ENCODE measurements around the gene SREBF1. TPM values are rescaled to one million over a fixed set of nuclear protein-coding genes. Genes with fewer than 3 reads are reported as not detected.

SREBF1 gene
- polyA plus RNA-seq, 1 of the 3 experiments (the other 2 are of a cell fraction): 20.4 TPM

DNA sequence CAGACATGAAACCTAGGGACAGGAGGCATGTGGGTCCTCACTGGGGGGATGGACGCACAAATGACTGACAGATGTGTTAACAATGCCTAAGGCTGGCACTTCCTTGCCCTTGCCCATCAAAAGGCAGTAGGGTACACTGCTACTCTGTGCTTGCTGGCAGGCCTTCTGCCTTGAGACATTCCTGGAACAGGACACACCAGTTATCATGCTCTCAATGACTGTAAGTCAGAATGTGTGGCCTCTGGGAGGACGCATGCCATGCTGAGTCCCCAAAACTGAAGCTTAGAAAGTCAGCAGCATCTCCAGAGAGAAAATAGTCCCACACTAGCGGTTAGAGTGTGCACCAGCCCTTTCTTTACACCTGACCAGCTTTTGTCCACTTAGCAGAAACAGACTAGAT is 16.1 kb upstream of the SREBF1 start (continued):
- TF ChIP-seq ELF1 (IDR thresholded peaks at IDR 0.05): no peak

DNA sequence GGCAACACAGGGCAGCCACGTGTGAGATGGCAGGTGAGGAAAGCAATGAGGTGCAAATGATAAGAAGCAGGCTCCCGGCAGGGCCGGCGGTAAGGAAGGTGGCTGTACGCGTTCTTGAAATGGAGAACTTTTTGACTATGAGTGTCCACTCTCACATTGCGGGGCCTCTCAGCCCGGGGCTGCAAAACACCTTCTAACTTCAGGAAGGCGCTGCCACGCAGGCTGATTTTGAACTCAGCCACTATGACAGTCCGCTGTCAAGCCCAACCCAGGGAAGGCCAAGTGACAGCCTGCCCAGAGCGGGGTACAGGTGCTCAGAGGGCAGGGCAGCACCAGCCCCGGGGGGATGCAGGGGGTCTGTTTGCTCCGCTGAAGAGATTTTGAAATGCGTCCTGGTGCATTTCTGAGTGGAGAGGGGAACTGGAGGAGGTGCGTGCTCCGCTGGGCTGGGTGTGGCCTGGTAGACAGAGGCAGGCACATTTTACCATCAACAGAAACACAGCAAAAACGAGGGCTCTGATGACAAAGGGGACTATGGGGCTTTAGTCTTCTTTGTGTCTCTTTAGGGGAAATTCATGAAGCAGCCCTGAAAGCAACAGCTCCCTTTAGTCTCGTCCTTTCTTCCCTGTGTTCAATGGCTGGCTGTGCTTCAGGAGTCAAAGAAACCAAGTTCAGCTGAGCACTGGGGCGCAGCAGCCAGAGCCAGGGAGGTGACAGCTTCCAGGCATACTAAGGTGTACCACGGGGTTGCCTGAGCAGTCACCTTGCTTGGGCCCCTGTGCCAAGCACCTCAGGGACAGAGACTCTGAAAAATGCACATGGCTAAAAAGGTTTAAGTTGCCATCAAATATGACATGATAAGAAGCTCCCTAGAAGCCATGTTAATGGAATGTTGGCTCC is 14.6 kb upstream of the SREBF1 start:
- H2AFZ ChIP-seq (ENCODE audit: low read depth): no peak overlapping the region
- ChIA-PET CTCF (interaction anchor here (0.6 to 7.2 kb wide), 2 partner anchors 38 to 1551 kb away, joined by 3 to 56 read pairs; no protein-coding TSS in a partner anchor), POLR2A (interaction anchor here (0.7 kb wide), 1 partner anchor 13 kb away, joined by 3 read pairs; no protein-coding TSS in a partner anchor)
- 91% methylated on average over 18 of the region's 21 CpGs for WGBS (ENCODE audit: low lambda C conversion rate)
- H3K27ac ChIP-seq (ENCODE audit: low read depth in 2 of 2, low read length in 1 of 2): no peak overlapping the region; a peak in 1 of 4 replicates
- H3K4me2 ChIP-seq: no peak overlapping the region
- H3F3A ChIP-seq (replicated peaks; ENCODE audit: insufficient read depth): peaks cover 8% of the 10 kb centered on the region
- H3K9me2 ChIP-seq: no peaks in the 10 kb centered on the region
- no peak for TF ChIP-seq RFX5 (IDR thresholded peaks at IDR 0.05; ENCODE audit: low read length)
- TF ChIP-seq PBX3 (IDR thresholded peaks at IDR 0.05): no peak
- no peak for TF ChIP-seq ZBTB33 (IDR thresholded peaks at IDR 0.05; ENCODE audit: borderline replicate concordance, low read depth)
- no peak for TF ChIP-seq JUND (IDR thresholded peaks at IDR 0.05)
- TF ChIP-seq, protein P1, sequence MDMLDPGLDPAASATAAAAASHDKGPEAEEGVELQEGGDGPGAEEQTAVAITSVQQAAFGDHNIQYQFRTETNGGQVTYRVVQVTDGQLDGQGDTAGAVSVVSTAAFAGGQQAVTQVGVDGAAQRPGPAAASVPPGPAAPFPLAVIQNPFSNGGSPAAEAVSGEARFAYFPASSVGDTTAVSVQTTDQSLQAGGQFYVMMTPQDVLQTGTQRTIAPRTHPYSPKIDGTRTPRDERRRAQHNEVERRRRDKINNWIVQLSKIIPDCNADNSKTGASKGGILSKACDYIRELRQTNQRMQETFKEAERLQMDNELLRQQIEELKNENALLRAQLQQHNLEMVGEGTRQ (IDR thresholded peaks at IDR 0.05; ENCODE audit: borderline replicate concordance, low read depth, low read length): no peak
- TF ChIP-seq GABPA (IDR thresholded peaks at IDR 0.05; ENCODE audit: low read depth): no peak
- no peak for TF ChIP-seq USF1 (IDR thresholded peaks at IDR 0.05; ENCODE audit: borderline replicate concordance, low read depth)
- no peak for TF ChIP-seq RCOR1 (IDR thresholded peaks at IDR 0.05; ENCODE audit: low read length)
- TF ChIP-seq TAF1 (IDR thresholded peaks at IDR 0.05; ENCODE audit: borderline replicate concordance, low read depth, low read length): no peak
- TF ChIP-seq, protein P2, sequence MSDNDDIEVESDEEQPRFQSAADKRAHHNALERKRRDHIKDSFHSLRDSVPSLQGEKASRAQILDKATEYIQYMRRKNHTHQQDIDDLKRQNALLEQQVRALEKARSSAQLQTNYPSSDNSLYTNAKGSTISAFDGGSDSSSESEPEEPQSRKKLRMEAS (IDR thresholded peaks at IDR 0.05; ENCODE audit: low read depth): no peak
- H3K27me3 ChIP-seq (ENCODE audit: insufficient read depth): no peaks in the 10 kb centered on the region
- no peaks in the 10 kb centered on the region for H3K9me3 ChIP-seq
- peaks cover 0 to 57% of the 10 kb centered on the region in 2 experiments for H3K36me3 ChIP-seq (replicated peaks in 1 of 2; ENCODE audit: control insufficient read depth in 1 of 2, insufficient read depth in 2 of 2, low read length in 1 of 2)
- H4K20me1 ChIP-seq (ENCODE audit: insufficient read depth): no peaks in the 10 kb centered on the region
- no peak for DNase-seq
- no peak overlapping the region for H3K4me3 ChIP-seq (ENCODE audit: low read depth in 2 of 2, low read length in 1 of 2)
- H3K79me2 ChIP-seq (ENCODE audit: insufficient read depth): no peaks in the 10 kb centered on the region
- H3K9ac ChIP-seq: no peak overlapping the region
- peaks cover 19 to 83% of the 10 kb centered on the region in 2 experiments; a peak in 3 of 4 replicates for H3K4me1 ChIP-seq (ENCODE audit: control insufficient read depth in 1 of 2, insufficient read depth in 2 of 2, low read depth in 1 of 2, low read length in 1 of 2)
